Measurements from ENCODE around the gene INPP5A.
"Not testable (repeated sequence)": the region's sequence is repeated elsewhere in the genome, so short reads cannot be mapped to it uniquely, and the experiment has no call there.

Gene INPP5A

GRCh38 chr10:132550366-132551092 lies 12.9 kb downstream of the INPP5A start:
- no peak for DNase-seq

- DNase-seq, result no peak
These were observed 13.7 kb downstream of the INPP5A start for GRCh38 chr10:132551093-132551807.

GRCh38 chr10:132551808-132552130 lies 14.2 kb downstream of the INPP5A start:
- DNase-seq, result no peak

GRCh38 chr10:132552635-132553034 lies 15.0 kb downstream of the INPP5A start:
- DNase-seq, result not testable (repeated sequence)

- not testable (repeated sequence) for DNase-seq
These were observed 16.0 kb downstream of the INPP5A start for GRCh38 chr10:132553568-132553967.

GRCh38 chr10:132554053-132554990 lies 16.7 kb downstream of the INPP5A start:
- no peak for DNase-seq

GRCh38 chr10:132554991-132555647 lies 17.5 kb downstream of the INPP5A start:
- DNase-seq, result no peak

GRCh38 chr10:132555648-132556575 lies 18.3 kb downstream of the INPP5A start:
- DNase-seq, result no peak

- DNase-seq, result no peak
These were observed 19.4 kb downstream of the INPP5A start for GRCh38 chr10:132556994-132557441.

- DNase-seq, result no peak
These were observed 20.3 kb downstream of the INPP5A start for GRCh38 chr10:132557696-132558515.

- no peak for DNase-seq
These were observed 21.2 kb downstream of the INPP5A start for GRCh38 chr10:132558516-132559413.

- no peak for DNase-seq
These were observed 22.0 kb downstream of the INPP5A start for GRCh38 chr10:132559538-132559937.

- DNase-seq, result no peak
These were observed 22.7 kb downstream of the INPP5A start for GRCh38 chr10:132560241-132560731.

GRCh38 chr10:132562177-132562915 lies 24.8 kb downstream of the INPP5A start:
- no peak for DNase-seq

- no peak for DNase-seq
These were observed 25.4 kb downstream of the INPP5A start for GRCh38 chr10:132562916-132563456.

GRCh38 chr10:132563485-132564248 lies 26.1 kb downstream of the INPP5A start:
- DNase-seq, result no peak

GRCh38 chr10:132564249-132564605 lies 26.6 kb downstream of the INPP5A start:
- no peak for DNase-seq

GRCh38 chr10:132564690-132565089 lies 27.1 kb downstream of the INPP5A start:
- no peak for DNase-seq
